H1 (cell line): ENCODE results near the gene SCG5. TPM values are rescaled to one million over a fixed set of nuclear protein-coding genes. Genes with fewer than 3 reads are reported as not detected.

Experiments
- CTCF ChIA-PET: fragments of 300-600 bp; sonication (Branson Sonifier 250); formaldehyde crosslinking; loops from one replicate; lab custom pipeline; 2021; ENCODE audit not compliant: partially characterized antibody; lab: Charles Lee
- POLR2A ChIA-PET: fragments of 300-600 bp; sonication (Branson Sonifier 250); formaldehyde crosslinking; loops from one replicate; lab custom pipeline; 2021; ENCODE audit warnings: inconsistent platforms; ENCODE audit not compliant: partially characterized antibody; lab: Charles Lee
- DNase-seq, 2 experiments: peaks; one replicate each; pipeline versions ENCODE4 v3.0.0 to v3.0.0-alpha.2; 2010 to 2022; ENCODE audit warnings: low spot score in 2 of 2, low read depth in 1 of 2, mixed read lengths in 1 of 2
- FAIRE-seq: peaks from 2 replicates; lab custom pipeline; 2011; peaks lifted over from hg19 to GRCh38; lab: Jason Lieb, UNC
- H2AFZ ChIP-seq: 2 replicates; pipeline ENCODE4 v1.8.1; 2012; ENCODE audit warnings: low read length, inconsistent platforms
- H2AK5ac ChIP-seq: 2 replicates; pipeline ENCODE4 v1.6.1; 2013; ENCODE audit warnings: low read depth, low read length
- H2BK120ac ChIP-seq: replicated peaks from 2 replicates; pipeline ENCODE3; 2013; ENCODE audit warnings: low read depth, low read length, inconsistent platforms
- H2BK12ac ChIP-seq: 2 replicates; pipeline ENCODE4 v1.6.1; 2013; ENCODE audit warnings: low read depth, low read length
- H2BK15ac ChIP-seq: 2 replicates; pipeline ENCODE4 v1.6.1; 2013; ENCODE audit warnings: low read length
- H2BK20ac ChIP-seq: 2 replicates; pipeline ENCODE4 v1.6.1; 2013; ENCODE audit warnings: low read length
- H2BK5ac ChIP-seq: 2 replicates; pipeline ENCODE4 v1.6.1; 2013; ENCODE audit warnings: low read depth, low read length
- H3K14ac ChIP-seq: 2 replicates; pipeline ENCODE4 v1.6.1; 2013; ENCODE audit warnings: inconsistent platforms; ENCODE audit not compliant: insufficient read length
- H3K18ac ChIP-seq: 2 replicates; pipeline ENCODE4 v1.6.1; 2013; ENCODE audit warnings: low read length; ENCODE audit errors: extremely low read depth
- H3K23ac ChIP-seq: 2 replicates; pipeline ENCODE4 v1.6.1; 2013; ENCODE audit warnings: inconsistent platforms; ENCODE audit not compliant: insufficient read length
- H3K23me2 ChIP-seq: 2 replicates; pipeline ENCODE4 v1.6.1; 2013; ENCODE audit warnings: low read depth, low read length
- H3K27ac ChIP-seq: 2 replicates; pipeline ENCODE4 v1.6.1; 2011; ENCODE audit warnings: low read depth, low read length, inconsistent platforms
- H3K27me3 ChIP-seq, 4 experiments: replicated peaks in 1 of 4; 1 replicate in 1 of 4; 2 replicates in 3 of 4; pipeline versions ENCODE4 v1.6.1 to v1.8.1; 2011 to 2013; ENCODE audit warnings: low read length in 3 of 4, mild to moderate bottlenecking in 3 of 4, inconsistent platforms in 2 of 4, mixed read lengths in 2 of 4, moderate library complexity in 1 of 4; ENCODE audit not compliant: control insufficient read depth in 3 of 4, insufficient read depth in 3 of 4; ENCODE audit errors: extremely low read depth in 1 of 4
- H3K36me3 ChIP-seq, 4 experiments: 2 replicates each; pipeline versions ENCODE4 v1.6.1 to v1.8.1; 2011 to 2013; ENCODE audit warnings: mild to moderate bottlenecking in 4 of 4, low read length in 3 of 4, moderate library complexity in 2 of 4, control low read depth in 1 of 4, inconsistent platforms in 1 of 4; ENCODE audit not compliant: insufficient read depth in 4 of 4, control insufficient read depth in 2 of 4
- H3K4ac ChIP-seq: replicated peaks from 2 replicates; pipeline ENCODE3; 2013; ENCODE audit warnings: low read length, low read depth, mixed read lengths, inconsistent platforms; ENCODE audit not compliant: insufficient read length
- H3K4me1 ChIP-seq, 4 experiments: replicated peaks in 1 of 4; 1 replicate in 1 of 4; 2 replicates in 3 of 4; pipeline versions ENCODE4 v1.6.1 to v1.8.1; 2011 to 2013; ENCODE audit warnings: low read length in 3 of 4, inconsistent platforms in 2 of 4, mixed read lengths in 1 of 4; ENCODE audit not compliant: insufficient read depth in 4 of 4, control insufficient read depth in 3 of 4
- H3K4me2 ChIP-seq, 2 experiments: 2 replicates each; pipeline versions ENCODE4 v1.6.1 to v1.8.1; 2011 to 2013; ENCODE audit warnings: low read depth in 2 of 2, low read length in 2 of 2, control low read depth in 1 of 2, inconsistent platforms in 1 of 2, mild to moderate bottlenecking in 1 of 2; ENCODE audit not compliant: insufficient read depth in 1 of 2
- H3K4me3 ChIP-seq, 4 experiments: fragments of 200-600, 300-600 bp in 1 of 4; sonication (generic), shearing (Covaris generic), sonication (Bioruptor Twin) in 1 of 4; 2 replicates each; pipeline versions ENCODE4 v1.5.1 to v1.8.1; 2011 to 2016; ENCODE audit warnings: low read length in 4 of 4, low read depth in 3 of 4, control low read depth in 2 of 4, inconsistent platforms in 2 of 4, mild to moderate bottlenecking in 2 of 4, mixed read lengths in 1 of 4, moderate library complexity in 1 of 4; ENCODE audit not compliant: insufficient read depth in 2 of 4; ENCODE audit errors: extremely low read depth in 1 of 4
- H3K56ac ChIP-seq: replicated peaks from 2 replicates; pipeline ENCODE3; 2013; ENCODE audit warnings: low read depth, mild to moderate bottlenecking, mixed read lengths, low read length, inconsistent platforms; ENCODE audit not compliant: insufficient read length
- H3K79me1 ChIP-seq: 2 replicates; pipeline ENCODE4 v1.6.1; 2013; ENCODE audit warnings: low read depth, low read length, control low read depth
- H3K79me2 ChIP-seq, 2 experiments: 2 replicates each; pipeline versions ENCODE4 v1.6.1 to v1.8.1; 2012 to 2013; ENCODE audit warnings: low read length in 2 of 2, mild to moderate bottlenecking in 2 of 2, inconsistent platforms in 1 of 2; ENCODE audit not compliant: insufficient read depth in 2 of 2, control insufficient read depth in 1 of 2
- H3K9ac ChIP-seq, 4 experiments: replicated peaks in 1 of 4; 1 replicate in 1 of 4; 2 replicates in 3 of 4; pipeline versions ENCODE4 v1.6.1 to v1.8.1; 2011 to 2013; ENCODE audit warnings: low read depth in 3 of 4, low read length in 3 of 4, control low read depth in 2 of 4, mild to moderate bottlenecking in 2 of 4, moderate library complexity in 2 of 4, inconsistent platforms in 1 of 4; ENCODE audit errors: extremely low read depth in 1 of 4
- H3K9me3 ChIP-seq, 2 experiments: 2 replicates each; pipeline versions ENCODE4 v1.6.1 to v1.8.1; 2012 to 2013; ENCODE audit warnings: mild to moderate bottlenecking in 2 of 2, moderate library complexity in 2 of 2, control low read depth in 1 of 2, inconsistent platforms in 1 of 2, low read depth in 1 of 2, low read length in 1 of 2, mixed read lengths in 1 of 2; ENCODE audit not compliant: insufficient read depth in 2 of 2
- H4K20me1 ChIP-seq, 2 experiments: replicated peaks in 1 of 2; 2 replicates each; pipeline versions ENCODE3 to v1.8.1; 2011 to 2013; ENCODE audit warnings: inconsistent platforms in 2 of 2, low read length in 2 of 2, mild to moderate bottlenecking in 1 of 2; ENCODE audit not compliant: insufficient read depth in 2 of 2, control insufficient read depth in 1 of 2
- H4K5ac ChIP-seq: 2 replicates; pipeline ENCODE4 v1.6.1; 2013; ENCODE audit warnings: low read length, low read depth, mixed read lengths, inconsistent platforms; ENCODE audit not compliant: insufficient read length
- H4K8ac ChIP-seq: 2 replicates; pipeline ENCODE4 v1.8.0; 2013; ENCODE audit warnings: mild to moderate bottlenecking, moderate library complexity, low read length, inconsistent platforms; ENCODE audit not compliant: insufficient read depth; ENCODE audit errors: extremely low read depth
- H4K91ac ChIP-seq: replicated peaks from 2 replicates; pipeline ENCODE3; 2013; ENCODE audit warnings: low read length, mixed read lengths, inconsistent platforms; ENCODE audit not compliant: insufficient read length
- ATF3 ChIP-seq: IDR thresholded peaks from 2 replicates; pipeline ENCODE4 v1.6.1; 2011; ENCODE audit warnings: low read depth, mild to moderate bottlenecking, low read length; ENCODE audit not compliant: insufficient read depth
- CEBPB ChIP-seq: IDR thresholded peaks from 2 replicates; pipeline ENCODE4 v1.6.1; 2012; ENCODE audit warnings: low read depth, low read length
- CTCF ChIP-seq, 3 experiments: IDR thresholded peaks; 1 replicate in 2 of 3; 2 replicates in 1 of 3; pipeline versions ENCODE4 v1.5.1 to v1.6.1; 2011; ENCODE audit warnings: low read length in 3 of 3, mild to moderate bottlenecking in 3 of 3, inconsistent platforms in 2 of 3, low read depth in 1 of 3, moderate library complexity in 1 of 3; ENCODE audit not compliant: insufficient read depth in 1 of 3; ENCODE audit errors: control extremely low read depth in 1 of 3
- GABPA ChIP-seq: IDR thresholded peaks from 2 replicates; pipeline ENCODE4 v1.6.1; 2011; ENCODE audit warnings: mild to moderate bottlenecking, low read length, moderate library complexity, borderline replicate concordance; ENCODE audit not compliant: insufficient read depth
- JUN ChIP-seq: IDR thresholded peaks from 2 replicates; pipeline ENCODE4 v1.6.1; 2011; ENCODE audit warnings: low read depth, mild to moderate bottlenecking, improper control_type of control experiment, low read length
- JUND ChIP-seq: IDR thresholded peaks from 2 replicates; pipeline ENCODE4 v1.6.1; 2011; ENCODE audit warnings: mild to moderate bottlenecking, improper control_type of control experiment, low read length
- SP2 ChIP-seq: IDR thresholded peaks from 2 replicates; pipeline ENCODE4 v1.6.1; 2012; ENCODE audit warnings: mild to moderate bottlenecking, low read length, inconsistent platforms
- WGBS, 2 experiments: shearing (Covaris generic) in 1 of 2; methylation state at CpG; one replicate each; pipeline versions ENCODE4 v1.1.6 to v1.1.7; 2013 to 2015; ENCODE audit warnings: low lambda C conversion rate in 2 of 2, mixed read lengths in 2 of 2, inconsistent platforms in 1 of 2, low coverage in 1 of 2, missing lambda C conversion rate in 1 of 2; ENCODE audit not compliant: insufficient replicate concordance in 2 of 2, insufficient coverage in 1 of 2, insufficient read length in 1 of 2; ENCODE audit errors: extremely low coverage in 1 of 2, missing lambda C conversion rate in 1 of 2; 5-methylcytosine and 5-hydroxymethylcytosine counted together
- polyA plus RNA-seq, 7 experiments: library from polyadenylated mRNA; depleted of rRNA in 3 of 7; stranded (reverse) in 5 of 7; unstranded in 2 of 7; fragments of >200 nt in 5 of 7; fragments of 200-250 nt in 2 of 7; gene quantifications; 1 replicate in 5 of 7; 2 replicates in 1 of 7; 4 replicates in 1 of 7; pipeline versions ENCODE4 v1.2.1 to v1.2.3, GENCODE V29; 2011 to 2013; ENCODE audit warnings: missing spikeins in 2 of 7, mixed read lengths in 2 of 7
- total RNA-seq: library from RNA; stranded (reverse); fragmentation: NEBNext Ultra II Directional; extraction: Animal tissue kit (Norgen Biotek cat#: 25700); gene quantifications from 2 replicates; pipeline ENCODE4 v1.2.1, GENCODE V29; 2021
- TF ChIP-seq, protein P1 (sequence below): IDR thresholded peaks from 2 replicates; pipeline ENCODE4 v1.6.1; 2011; ENCODE audit warnings: low read length, improper control_type of control experiment

The SCG5 gene
- total and polyA plus RNA-seq, 2 of the 8 experiments (the other 6 are each of a cell fraction or from before 2014, with no cell fraction given) = 18.7 to 19.9 TPM

- no peaks in the 10 kb centered on the region for H4K20me1 ChIP-seq
- H3K79me2 ChIP-seq = no peaks in the 10 kb centered on the region
- no peak overlapping the region for H2BK20ac ChIP-seq
- no peak overlapping the region for H2BK12ac ChIP-seq
- no peaks in the 10 kb centered on the region for H3K27me3 ChIP-seq
- H2AK5ac ChIP-seq = no peak overlapping the region
- H3K4me1 ChIP-seq = peaks cover 0 to 12% (median 2%) of the 10 kb centered on the region in 4 experiments; a peak in 4 of 7 replicates
- peak in 1 of 2 experiments; percentile 73 for DNase-seq
- ChIA-PET CTCF (interaction anchor here (0.6 to 4.8 kb wide), 28 partner anchors 8 to 600 kb away, joined by 3 to 48 read pairs (median 4); no protein-coding TSS in a partner anchor), POLR2A (interaction anchor here (2.7 kb wide), 1 partner anchor 10 kb away, joined by 14 read pairs; the partner anchor contains the start of gene SCG5)
- no peak overlapping the region for H3K4me2 ChIP-seq
- H2BK5ac ChIP-seq = no peak overlapping the region
- H3K56ac ChIP-seq = no peak overlapping the region
- no peak overlapping the region for H2BK15ac ChIP-seq
- H3K14ac ChIP-seq = no peak overlapping the region
- H3K36me3 ChIP-seq = peaks cover 0 to 2% (median 0%) of the 10 kb centered on the region in 4 experiments; a peak in 2 of 8 replicates
- WGBS, 2 experiments = 29% methylated on average over 6 of the region's 6 CpGs; no CpG with 5 or more reads in 1 of the 2 experiments
- H4K91ac ChIP-seq = no peak overlapping the region
- no peaks in the 10 kb centered on the region for H3K9me3 ChIP-seq
- H3K4ac ChIP-seq = no peak overlapping the region
- no peak overlapping the region for H3K4me3 ChIP-seq
- H3K27ac ChIP-seq = no peak overlapping the region
- H3K23ac ChIP-seq = no peak overlapping the region
- H3K23me2 ChIP-seq = no peaks in the 10 kb centered on the region
- no peak overlapping the region for H3K9ac ChIP-seq
- peak; percentile 69 for FAIRE-seq
- H2AFZ ChIP-seq = 0 out of 2 replicates have a peak overlapping the region, but pooled peaks have one; percentile 38
- H3K79me1 ChIP-seq = no peaks in the 10 kb centered on the region
- H4K8ac ChIP-seq = no peak overlapping the region
- H3K18ac ChIP-seq = no peak overlapping the region
- H4K5ac ChIP-seq = no peak overlapping the region
- H2BK120ac ChIP-seq = no peak overlapping the region
- TF ChIP-seq CTCF (IDR thresholded peaks at IDR 0.05; ENCODE audit: control extremely low read depth in 1 of 3, insufficient read depth in 1 of 3, low read depth in 1 of 3, low read length in 3 of 3) (peak; percentile 94 to 98 (median 97)), SP2 (no peak), JUN (no peak), CEBPB (0 out of 2 replicates have a peak, but pooled peaks have one; percentile 2), GABPA (no peak), ATF3 (no peak), JUND (no peak)
- TF ChIP-seq, protein P1, sequence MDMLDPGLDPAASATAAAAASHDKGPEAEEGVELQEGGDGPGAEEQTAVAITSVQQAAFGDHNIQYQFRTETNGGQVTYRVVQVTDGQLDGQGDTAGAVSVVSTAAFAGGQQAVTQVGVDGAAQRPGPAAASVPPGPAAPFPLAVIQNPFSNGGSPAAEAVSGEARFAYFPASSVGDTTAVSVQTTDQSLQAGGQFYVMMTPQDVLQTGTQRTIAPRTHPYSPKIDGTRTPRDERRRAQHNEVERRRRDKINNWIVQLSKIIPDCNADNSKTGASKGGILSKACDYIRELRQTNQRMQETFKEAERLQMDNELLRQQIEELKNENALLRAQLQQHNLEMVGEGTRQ = no peak
Observed at GRCh38 chr15:32651229-32651837, 9.8 kb downstream of the SCG5 start.
